22Rv1 (cell line): ENCODE results near the gene GJB4.

Experiments used
- H3K27ac ChIP-seq: fragments of 450-650 bp; 2 replicates; pipeline ENCODE4 v1.5.1; 2017
- ZFX ChIP-seq: fragments of 450-650 bp; IDR thresholded peaks from 2 replicates; pipeline ENCODE4 v1.6.1; 2017; ENCODE audit warnings: antibody characterized with exemption, borderline replicate concordance
- TF ChIP-seq, protein P1 (sequence below): fragments of 450-650 bp; IDR thresholded peaks from 2 replicates; pipeline ENCODE4 v1.5.1; 2017; ENCODE audit warnings: mild to moderate bottlenecking

The GJB4 gene

DNA sequence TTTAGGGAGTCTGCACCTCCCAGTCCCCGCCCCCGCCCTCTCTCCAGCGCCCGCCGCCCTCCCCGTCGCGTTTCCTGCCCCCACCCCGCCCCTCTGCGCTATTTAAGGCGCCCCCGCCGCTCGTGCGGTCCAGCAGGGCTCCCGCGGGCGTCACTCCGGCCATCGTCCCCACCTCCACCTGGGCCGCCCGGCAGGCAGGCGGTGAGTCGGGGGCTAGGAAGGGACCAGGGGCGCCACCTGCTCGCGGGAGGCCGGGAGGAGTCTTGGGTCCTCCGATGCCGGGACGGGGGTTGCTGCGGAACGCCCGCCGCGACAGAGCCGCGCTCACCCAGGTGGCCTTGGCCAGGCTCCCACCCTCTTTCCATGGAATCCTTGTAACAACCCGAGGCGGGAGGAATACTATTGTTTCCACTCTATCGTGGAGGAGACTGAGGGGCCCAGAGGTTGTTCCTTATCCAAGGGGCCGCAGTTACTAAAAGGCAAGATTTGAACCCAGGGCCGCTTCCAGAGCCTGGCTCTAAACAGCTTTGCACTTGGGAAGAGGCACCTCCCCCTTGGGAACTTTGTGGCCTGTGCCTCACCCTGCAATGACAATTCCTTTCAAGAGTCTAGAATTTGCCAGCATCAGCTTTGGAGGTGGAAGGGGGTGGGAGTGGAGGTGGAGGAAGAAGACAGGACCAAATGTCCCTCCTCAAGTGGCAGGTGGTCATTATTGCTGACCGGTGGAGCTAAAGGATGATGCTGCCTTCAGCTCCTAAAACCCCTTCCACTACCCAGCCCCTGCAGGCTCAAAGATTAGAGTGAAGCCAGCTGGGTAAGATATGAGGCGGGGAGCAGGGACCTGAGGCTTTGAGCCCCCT, 33.6 kb downstream of the GJB4 start, which contains the start of gene GJA4:
Gene GJA4, plus strand, starts transcription at position 132 of the 860 bp plus-strand sequence. CDS start 1,215 bp downstream, outside the sequence.
- TF ChIP-seq, protein P1, sequence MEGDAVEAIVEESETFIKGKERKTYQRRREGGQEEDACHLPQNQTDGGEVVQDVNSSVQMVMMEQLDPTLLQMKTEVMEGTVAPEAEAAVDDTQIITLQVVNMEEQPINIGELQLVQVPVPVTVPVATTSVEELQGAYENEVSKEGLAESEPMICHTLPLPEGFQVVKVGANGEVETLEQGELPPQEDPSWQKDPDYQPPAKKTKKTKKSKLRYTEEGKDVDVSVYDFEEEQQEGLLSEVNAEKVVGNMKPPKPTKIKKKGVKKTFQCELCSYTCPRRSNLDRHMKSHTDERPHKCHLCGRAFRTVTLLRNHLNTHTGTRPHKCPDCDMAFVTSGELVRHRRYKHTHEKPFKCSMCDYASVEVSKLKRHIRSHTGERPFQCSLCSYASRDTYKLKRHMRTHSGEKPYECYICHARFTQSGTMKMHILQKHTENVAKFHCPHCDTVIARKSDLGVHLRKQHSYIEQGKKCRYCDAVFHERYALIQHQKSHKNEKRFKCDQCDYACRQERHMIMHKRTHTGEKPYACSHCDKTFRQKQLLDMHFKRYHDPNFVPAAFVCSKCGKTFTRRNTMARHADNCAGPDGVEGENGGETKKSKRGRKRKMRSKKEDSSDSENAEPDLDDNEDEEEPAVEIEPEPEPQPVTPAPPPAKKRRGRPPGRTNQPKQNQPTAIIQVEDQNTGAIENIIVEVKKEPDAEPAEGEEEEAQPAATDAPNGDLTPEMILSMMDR: no peak
- TF ChIP-seq ZFX: no peak
- no peak within 1 kb of the TSS for H3K27ac ChIP-seq

DNA sequence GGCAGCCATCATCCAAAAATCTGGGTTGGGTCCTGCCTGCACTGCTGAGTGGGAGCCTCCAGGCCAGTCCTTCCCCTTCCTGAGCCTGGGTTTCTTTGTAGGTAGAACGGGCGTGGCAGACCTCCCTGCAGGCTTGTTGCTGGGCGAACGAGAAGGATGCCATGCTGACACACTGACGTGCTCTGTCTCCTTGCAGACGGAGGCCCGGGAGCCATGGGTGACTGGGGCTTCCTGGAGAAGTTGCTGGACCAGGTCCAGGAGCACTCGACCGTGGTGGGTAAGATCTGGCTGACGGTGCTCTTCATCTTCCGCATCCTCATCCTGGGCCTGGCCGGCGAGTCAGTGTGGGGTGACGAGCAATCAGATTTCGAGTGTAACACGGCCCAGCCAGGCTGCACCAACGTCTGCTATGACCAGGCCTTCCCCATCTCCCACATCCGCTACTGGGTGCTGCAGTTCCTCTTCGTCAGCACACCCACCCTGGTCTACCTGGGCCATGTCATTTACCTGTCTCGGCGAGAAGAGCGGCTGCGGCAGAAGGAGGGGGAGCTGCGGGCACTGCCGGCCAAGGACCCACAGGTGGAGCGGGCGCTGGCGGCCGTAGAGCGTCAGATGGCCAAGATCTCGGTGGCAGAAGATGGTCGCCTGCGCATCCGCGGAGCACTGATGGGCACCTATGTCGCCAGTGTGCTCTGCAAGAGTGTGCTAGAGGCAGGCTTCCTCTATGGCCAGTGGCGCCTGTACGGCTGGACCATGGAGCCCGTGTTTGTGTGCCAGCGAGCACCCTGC, 34.7 kb downstream of the GJB4 start:
- no peak for TF ChIP-seq ZFX
- TF ChIP-seq, protein P1: no peak
- no peak overlapping the region for H3K27ac ChIP-seq

DNA sequence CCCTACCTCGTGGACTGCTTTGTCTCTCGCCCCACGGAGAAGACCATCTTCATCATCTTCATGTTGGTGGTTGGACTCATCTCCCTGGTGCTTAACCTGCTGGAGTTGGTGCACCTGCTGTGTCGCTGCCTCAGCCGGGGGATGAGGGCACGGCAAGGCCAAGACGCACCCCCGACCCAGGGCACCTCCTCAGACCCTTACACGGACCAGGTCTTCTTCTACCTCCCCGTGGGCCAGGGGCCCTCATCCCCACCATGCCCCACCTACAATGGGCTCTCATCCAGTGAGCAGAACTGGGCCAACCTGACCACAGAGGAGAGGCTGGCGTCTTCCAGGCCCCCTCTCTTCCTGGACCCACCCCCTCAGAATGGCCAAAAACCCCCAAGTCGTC, 35.2 kb downstream of the GJB4 start:
- no peak overlapping the region for H3K27ac ChIP-seq
- TF ChIP-seq, protein P1: no peak
- TF ChIP-seq ZFX: no peak

DNA sequence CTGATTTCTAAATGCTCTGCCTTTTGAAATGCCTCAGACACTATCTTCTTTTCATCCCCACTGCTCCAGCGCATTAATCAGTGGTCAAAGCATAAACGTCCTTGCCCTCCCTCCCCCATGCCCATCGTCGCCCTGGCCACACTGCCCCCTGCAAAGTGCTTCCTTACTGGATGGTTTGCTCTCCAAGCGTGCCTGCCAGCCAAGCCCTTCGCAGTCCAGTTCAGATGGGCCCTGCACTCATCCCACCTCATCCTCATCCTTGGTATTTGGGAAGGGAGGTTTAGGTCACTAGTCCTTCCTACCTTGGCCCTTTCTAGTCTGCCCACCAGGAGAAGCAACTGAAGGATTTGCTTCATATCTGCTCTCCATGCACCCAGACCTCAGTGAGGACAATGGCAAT, 36.4 kb downstream of the GJB4 start:
- no peak for TF ChIP-seq ZFX
- TF ChIP-seq, protein P1: no peak
- no peak overlapping the region for H3K27ac ChIP-seq

DNA sequence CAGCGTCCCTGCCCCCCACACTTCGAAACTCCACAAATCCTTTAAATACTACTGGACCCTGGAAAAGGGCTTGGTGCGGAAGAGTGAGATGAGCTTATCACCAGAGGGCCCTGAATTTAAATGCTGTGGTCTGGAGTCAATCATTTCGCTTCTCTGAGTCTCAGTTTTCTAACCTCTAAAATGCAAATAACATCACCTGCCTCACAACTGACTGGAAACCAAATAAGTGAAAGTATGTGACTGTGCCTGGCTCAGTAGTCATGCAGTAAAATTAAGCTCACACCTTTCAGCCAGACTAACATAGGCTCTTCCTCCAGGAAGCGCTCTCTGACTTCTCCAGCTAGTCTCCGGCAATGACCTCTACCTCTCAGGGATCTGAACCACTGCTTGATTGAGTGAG, 37.5 kb downstream of the GJB4 start:
- no peak overlapping the region for H3K27ac ChIP-seq
- TF ChIP-seq, protein P1: no peak
- TF ChIP-seq ZFX: no peak

DNA sequence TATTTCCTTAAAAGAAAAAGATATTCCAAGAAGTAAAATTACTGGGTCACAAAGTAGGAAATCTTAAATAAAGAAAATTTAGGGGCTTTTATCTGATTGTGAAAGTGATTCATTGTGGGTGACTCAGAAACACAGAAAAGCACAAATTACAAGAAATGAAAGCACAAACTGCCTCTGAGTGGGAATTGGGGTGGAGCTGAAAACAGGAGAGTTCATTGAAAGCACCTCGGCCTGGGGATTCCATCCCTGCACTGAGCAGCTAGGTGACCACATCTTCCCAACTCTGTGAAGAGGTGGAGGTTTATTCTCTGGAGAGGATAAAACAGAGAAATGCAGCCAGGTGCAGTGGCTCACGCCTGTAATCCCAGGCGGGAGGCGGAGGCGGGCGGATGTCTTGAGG, 40.7 kb downstream of the GJB4 start:
- H3K27ac ChIP-seq: no peak overlapping the region
- TF ChIP-seq, protein P1: no peak
- TF ChIP-seq ZFX: no peak

DNA sequence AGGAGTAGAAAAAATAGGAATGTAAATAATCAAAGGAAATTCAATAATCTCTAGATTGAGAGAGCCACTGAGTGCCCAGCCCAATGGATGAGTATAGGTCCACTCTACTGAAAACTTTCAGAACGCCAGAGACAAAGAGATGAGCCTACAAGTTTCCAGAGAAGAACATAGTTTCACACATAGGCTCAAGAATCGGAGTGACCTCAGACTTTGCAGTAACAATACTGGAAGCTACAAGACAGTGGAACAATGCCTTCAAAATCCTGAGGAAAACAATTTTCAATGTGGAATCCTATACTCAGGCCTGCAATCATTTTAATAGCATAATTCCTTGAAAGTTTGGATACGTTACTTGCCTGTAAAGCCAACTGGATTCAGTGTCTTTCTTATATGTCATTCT, 44.2 kb downstream of the GJB4 start:
- H3K27ac ChIP-seq: no peak overlapping the region
- TF ChIP-seq, protein P1: no peak
- TF ChIP-seq ZFX: no peak
